HepG2 (cell line): ENCODE results near the gene BPIFB2. TPM values are rescaled to one million over a fixed set of nuclear protein-coding genes. Genes with fewer than 3 reads are reported as not detected.

ENCODE experiments used
- ATRX ChIP-seq: sonication (generic); formaldehyde crosslinking; IDR thresholded peaks from 2 replicates; pipeline ENCODE4 v1.4.0; 2020; ENCODE audit warnings: missing genetic modification reagents, borderline replicate concordance
- BRCA1 ChIP-seq: sonication (generic); formaldehyde crosslinking; IDR thresholded peaks from 2 replicates; pipeline ENCODE4 v1.4.0; 2020; ENCODE audit warnings: missing genetic modification reagents
- FOXP4 ChIP-seq: sonication (generic); formaldehyde crosslinking; IDR thresholded peaks from 2 replicates; pipeline ENCODE4 v1.4.0; 2020; ENCODE audit warnings: missing genetic modification reagents
- GMEB2 ChIP-seq: IDR thresholded peaks from 2 replicates; pipeline ENCODE4 v1.6.1; 2016; ENCODE audit warnings: missing biosample characterization, missing genetic modification reagents, low read depth
- HES4 ChIP-seq: sonication (generic); formaldehyde crosslinking; IDR thresholded peaks from 2 replicates; pipeline ENCODE4 v1.9.0; 2021; ENCODE audit warnings: mild to moderate bottlenecking, missing genetic modification reagents, borderline replicate concordance
- HNRNPL ChIP-seq: fragments of 200-400 bp; formaldehyde crosslinking; IDR thresholded peaks from 2 replicates; pipeline ENCODE4 v1.6.1; 2017; ENCODE audit warnings: mild to moderate bottlenecking, low read depth, low read length
- KLF13 ChIP-seq: sonication (generic); formaldehyde crosslinking; IDR thresholded peaks from 2 replicates; pipeline ENCODE4 v1.4.0; 2020; ENCODE audit warnings: mild to moderate bottlenecking, missing genetic modification reagents
- MAFF ChIP-seq: IDR thresholded peaks from 2 replicates; pipeline ENCODE4 v1.6.1; 2011; ENCODE audit warnings: low read depth, low read length, improper control_type of control experiment
- NFRKB ChIP-seq: fragments of 450-650 bp; IDR thresholded peaks from 2 replicates; pipeline ENCODE4 v1.6.1; 2017
- PHB2 ChIP-seq: fragments of 450-650 bp; IDR thresholded peaks from 2 replicates; pipeline ENCODE4 v1.6.1; 2018; ENCODE audit not compliant: partially characterized antibody
- PRDM10 ChIP-seq: sonication (generic); formaldehyde crosslinking; IDR thresholded peaks from 2 replicates; pipeline ENCODE4 v1.4.0; 2020; ENCODE audit warnings: low read depth, missing genetic modification reagents
- REXO4 ChIP-seq: sonication (generic); formaldehyde crosslinking; IDR thresholded peaks from 2 replicates; pipeline ENCODE4 v1.8.0; 2022; ENCODE audit warnings: missing genetic modification reagents, mild to moderate bottlenecking, borderline replicate concordance
- SMAD3 ChIP-seq: sonication (generic); formaldehyde crosslinking; IDR thresholded peaks from 2 replicates; pipeline ENCODE4 v1.4.0; 2020; ENCODE audit warnings: missing genetic modification reagents
- SOX5 ChIP-seq: IDR thresholded peaks from 2 replicates; pipeline ENCODE4 v1.6.1; 2016; ENCODE audit warnings: borderline replicate concordance
- UBTF ChIP-seq: sonication (generic); formaldehyde crosslinking; IDR thresholded peaks from 2 replicates; pipeline ENCODE4 v1.4.0; 2020; ENCODE audit warnings: mild to moderate bottlenecking, missing genetic modification reagents
- ZBTB33 ChIP-seq: sonication (generic); formaldehyde crosslinking; IDR thresholded peaks from 2 replicates; pipeline ENCODE4 v1.4.0; 2020; ENCODE audit warnings: missing genetic modification reagents
- ZNF343 ChIP-seq: sonication (generic); formaldehyde crosslinking; IDR thresholded peaks from 2 replicates; pipeline ENCODE4 v1.4.0; 2020; ENCODE audit warnings: mild to moderate bottlenecking, missing genetic modification reagents
- ZNF737 ChIP-seq: sonication (generic); formaldehyde crosslinking; IDR thresholded peaks from 2 replicates; pipeline ENCODE4 v1.5.0; 2020; ENCODE audit warnings: missing genetic modification reagents, mild to moderate bottlenecking, borderline replicate concordance
- polyA plus RNA-seq, 8 experiments: library from polyadenylated mRNA; depleted of rRNA in 3 of 8; stranded (reverse) in 7 of 8; unstranded in 1 of 8; fragments of >200 nt; fragmentation: Illumina TruSeq in 4 of 8; extraction: Trizol in 4 of 8; gene quantifications; 2 replicates each; pipeline versions ENCODE4 v1.2.1 to v1.2.3, GENCODE V29; 2011 to 2016; ENCODE audit warnings: low read depth in 4 of 8, missing spikeins in 1 of 8, mixed read lengths in 1 of 8; ENCODE audit not compliant: insufficient read depth in 1 of 8
- total RNA-seq, 5 experiments: library from RNA; depleted of rRNA; stranded (reverse); fragments of >200 nt; fragmentation: Illumina TruSeq; extraction: Trizol; gene quantifications; 2 replicates each; pipeline ENCODE4 v1.2.3, GENCODE V29; 2016; ENCODE audit warnings: low read depth in 1 of 5

BPIFB2 gene
- total and polyA plus RNA-seq, 2 of the 13 experiments (the other 11 are each of a cell fraction or from before 2014, with no cell fraction given) = 54.5 to 902 TPM

- no peak for TF ChIP-seq UBTF (CRISPR knock-in tag)
- TF ChIP-seq NFRKB = no peak
- TF ChIP-seq ZNF343 (CRISPR knock-in tag) = no peak
- no peak for TF ChIP-seq KLF13
- TF ChIP-seq GMEB2 (CRISPR knock-in tag) = no peak
- no peak for TF ChIP-seq HES4
- peak; percentile 71; the same call in 1 of the 2 replicates for TF ChIP-seq HNRNPL
- TF ChIP-seq SOX5 = no peak
- TF ChIP-seq BRCA1 (CRISPR knock-in tag) = no peak
- no peak for TF ChIP-seq FOXP4 (CRISPR knock-in tag)
- no peak for TF ChIP-seq MAFF
- no peak for TF ChIP-seq REXO4
- no peak for TF ChIP-seq PHB2
- TF ChIP-seq SMAD3 (CRISPR knock-in tag) = no peak
- TF ChIP-seq ZNF737 (CRISPR knock-in tag) = no peak
- peak; percentile 96 for TF ChIP-seq ZBTB33
- no peak for TF ChIP-seq PRDM10 (CRISPR knock-in tag)
- TF ChIP-seq ATRX (CRISPR knock-in tag) = no peak
Measured at GRCh38 chr20:32980131-32980941, 27.2 kb upstream of the BPIFB2 start (continued).
